Femur (tissue), 1 donor: ENCODE data around the gene ZNF681.
A peak's percentile ranks its signal among the peaks of the same experiment; 100 is the strongest.
"Not testable (repeated sequence)": the region's sequence is repeated elsewhere in the genome, so short reads cannot be mapped to it uniquely, and the experiment has no call there.

Experiments
- DNase-seq: peaks from one replicate; pipeline ENCODE4 v3.0.0-alpha.2; 2017

The ZNF681 gene

GRCh38 chr19:23771761-23772674, 13.3 kb upstream of the ZNF681 start:
- DNase-seq: no peak

GRCh38 chr19:23771316-23771715, 12.6 kb upstream of the ZNF681 start:
- no peak for DNase-seq

GRCh38 chr19:23770672-23771250, 12.1 kb upstream of the ZNF681 start:
- no peak for DNase-seq

GRCh38 chr19:23769691-23770468, 11.2 kb upstream of the ZNF681 start:
- no peak for DNase-seq

- DNase-seq: no peak
Observed at GRCh38 chr19:23766951-23767350, 8.3 kb upstream of the ZNF681 start.

- no peak for DNase-seq
Observed at GRCh38 chr19:23764781-23765180, 6.1 kb upstream of the ZNF681 start.

- DNase-seq: peak; percentile 91
Observed at GRCh38 chr19:23762884-23763711, 4.4 kb upstream of the ZNF681 start.

- no peak for DNase-seq
Observed at GRCh38 chr19:23762548-23762883, 3.8 kb upstream of the ZNF681 start.

- not testable (repeated sequence) for DNase-seq
Observed at GRCh38 chr19:23760326-23760725, 1.6 kb upstream of the ZNF681 start.

GRCh38 chr19:23743633-23744232, 15.0 kb downstream of the ZNF681 start:
- DNase-seq: not testable (repeated sequence)

GRCh38 chr19:23730729-23731465, 27.8 kb downstream of the ZNF681 start:
- DNase-seq: not testable (repeated sequence)

GRCh38 chr19:23724161-23724560, 34.5 kb downstream of the ZNF681 start:
- not testable (repeated sequence) for DNase-seq

- DNase-seq: no peak
Observed at GRCh38 chr19:23718802-23719201, 39.9 kb downstream of the ZNF681 start.

GRCh38 chr19:23716792-23717191, 41.9 kb downstream of the ZNF681 start:
- no peak for DNase-seq

- no peak for DNase-seq
Observed at GRCh38 chr19:23709347-23709746, 49.3 kb downstream of the ZNF681 start.

- DNase-seq: no peak
Observed at GRCh38 chr19:23706657-23707056, 52.0 kb downstream of the ZNF681 start.

- DNase-seq: no peak
Observed at GRCh38 chr19:23699521-23699860, 59.2 kb downstream of the ZNF681 start.

- no peak for DNase-seq
Observed at GRCh38 chr19:23698711-23699520, 59.8 kb downstream of the ZNF681 start.

- not testable (repeated sequence) for DNase-seq
Observed at GRCh38 chr19:23692937-23693336, 65.8 kb downstream of the ZNF681 start.
